ENCODE results near the gene MFAP4. TPM values are rescaled to one million over a fixed set of nuclear protein-coding genes. Genes with fewer than 3 reads are reported as not detected.

MFAP4 gene
- polyA plus RNA-seq, 1 donor, result 248 TPM

DNA sequence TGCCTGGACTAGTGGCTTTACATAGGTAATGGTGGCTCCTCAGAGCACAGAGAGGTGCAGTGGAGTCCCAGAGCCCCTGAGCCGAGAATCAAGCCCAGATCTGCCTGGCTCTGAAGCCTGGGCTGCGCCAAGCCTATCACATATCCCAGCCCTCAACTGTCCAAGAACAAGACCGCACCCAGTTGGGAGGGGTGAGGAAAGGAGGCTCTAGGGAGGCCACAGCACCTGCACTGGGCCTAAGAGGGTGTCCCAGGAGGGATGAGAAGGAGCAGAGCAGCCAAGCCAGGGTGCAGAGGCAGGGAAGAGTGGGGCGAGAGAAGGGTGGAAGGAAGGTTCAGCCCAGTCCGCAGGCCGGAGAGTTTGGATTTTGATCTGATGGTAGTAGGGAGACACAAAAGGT lies 23.1 kb upstream of the MFAP4 start:
- no peak for DNase-seq (ENCODE audit: low read depth)

GRCh38 chr17:19409509-19409908 lies 22.5 kb upstream of the MFAP4 start:
- no peak for DNase-seq (ENCODE audit: low read depth)

GRCh38 chr17:19409066-19409465 lies 22.1 kb upstream of the MFAP4 start:
- DNase-seq (ENCODE audit: low read depth), result no peak

GRCh38 chr17:19408346-19408710 lies 21.3 kb upstream of the MFAP4 start:
- DNase-seq (ENCODE audit: low read depth), result no peak

- DNase-seq (ENCODE audit: low read depth), result no peak
Measured at GRCh38 chr17:19407601-19408345, 20.8 kb upstream of the MFAP4 start.

DNA sequence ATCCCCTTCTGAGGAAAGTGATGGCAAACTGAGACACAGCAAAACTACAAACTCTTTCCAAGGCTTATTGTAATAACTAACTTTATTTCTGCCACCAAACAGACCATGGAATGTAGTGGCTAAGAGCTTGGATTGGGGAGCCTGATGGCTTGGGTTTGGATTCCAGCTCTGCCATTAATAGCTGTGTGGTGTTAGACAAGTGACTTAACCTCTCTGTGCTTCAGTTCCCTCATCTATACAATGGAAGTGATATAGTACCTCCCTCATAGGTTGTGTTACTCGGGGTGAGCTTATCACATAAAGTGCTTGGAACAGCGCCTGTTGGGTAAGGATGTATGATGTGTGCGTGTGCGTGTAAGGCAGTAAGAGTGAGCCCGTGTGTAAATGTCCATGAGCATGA lies 18.1 kb upstream of the MFAP4 start:
- DNase-seq (ENCODE audit: low read depth), result no peak

DNA sequence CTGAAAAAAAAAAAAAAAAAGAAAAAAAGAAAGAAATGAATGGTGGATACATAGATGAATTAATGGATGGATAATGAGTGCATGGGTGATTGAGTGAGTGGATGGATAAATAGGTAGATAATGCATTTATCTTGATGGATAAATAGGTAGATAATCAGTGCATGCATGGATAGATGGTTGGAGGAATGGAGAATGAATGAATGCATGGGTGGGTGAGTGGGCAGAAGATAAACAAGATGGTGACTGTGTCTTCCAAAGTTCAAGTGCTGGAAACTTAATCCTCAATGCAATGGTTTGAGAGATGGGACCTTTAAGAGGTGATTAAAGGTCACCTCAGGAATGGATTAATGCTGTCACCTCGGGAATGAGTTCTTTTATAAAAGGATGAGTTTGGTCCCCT lies 17.3 kb upstream of the MFAP4 start:
- no peak for DNase-seq (ENCODE audit: low read depth)

- no peak for DNase-seq (ENCODE audit: low read depth)
Measured at GRCh38 chr17:19403021-19403420, 16.0 kb upstream of the MFAP4 start.

DNA sequence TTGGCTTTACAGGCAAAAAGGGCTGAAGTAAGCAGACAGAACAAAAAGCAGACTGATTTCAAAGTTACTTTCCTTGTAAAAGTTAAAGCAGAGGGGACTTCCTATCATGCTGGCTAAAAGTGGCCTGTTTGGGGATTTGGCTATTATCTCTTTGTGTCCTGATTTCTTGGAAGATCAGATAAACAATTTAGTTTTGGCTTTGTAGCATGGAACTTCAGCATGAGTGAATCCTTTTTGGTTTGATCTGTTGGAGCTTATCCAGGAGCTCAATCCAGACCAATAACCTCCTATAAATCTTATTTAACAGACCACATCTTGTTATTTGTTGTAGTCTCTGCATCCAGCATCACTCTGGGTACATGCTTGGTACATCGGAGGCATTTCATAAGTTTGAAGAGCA lies 15.2 kb upstream of the MFAP4 start:
- DNase-seq (ENCODE audit: low read depth), result no peak

DNA sequence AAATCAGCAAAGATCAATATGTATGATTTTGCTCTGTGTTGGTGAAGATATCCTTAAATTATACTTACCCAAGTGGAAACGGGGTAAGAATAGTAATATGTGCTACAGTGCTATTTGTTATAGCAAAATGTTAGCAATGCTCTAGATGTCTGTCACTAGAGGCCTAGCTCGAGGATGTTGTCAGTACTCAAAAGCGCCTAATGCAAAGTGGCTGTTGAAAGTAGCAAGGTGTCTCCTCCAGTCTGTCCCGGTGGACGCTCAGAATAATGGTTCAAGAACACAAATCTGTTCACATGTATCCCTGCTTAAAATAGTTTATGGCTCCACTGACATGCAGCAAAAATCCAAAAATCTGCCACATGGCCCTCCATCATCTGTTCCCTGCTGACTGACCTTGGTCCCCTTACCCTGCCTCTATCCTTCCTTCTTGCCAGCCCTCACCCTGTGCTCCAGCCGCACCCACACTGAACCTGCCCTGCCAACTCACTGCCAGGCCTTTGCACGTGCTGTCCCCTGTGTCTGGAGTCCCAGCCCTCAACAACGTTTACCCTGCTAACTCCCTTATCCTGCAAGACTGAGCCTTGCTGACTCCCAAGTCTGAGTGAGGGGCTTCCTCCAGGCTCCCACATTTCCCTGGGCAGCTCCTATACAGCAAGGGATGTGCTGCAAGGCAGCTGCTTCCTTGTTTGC lies 14.5 kb upstream of the MFAP4 start:
- DNase-seq (ENCODE audit: low read depth), result no peak

GRCh38 chr17:19399750-19400450 lies 12.9 kb upstream of the MFAP4 start:
- DNase-seq (ENCODE audit: low read depth), result no peak

- no peak for DNase-seq (ENCODE audit: low read depth)
Measured at GRCh38 chr17:19398301-19399181, 11.6 kb upstream of the MFAP4 start.

- no peak for DNase-seq (ENCODE audit: low read depth)
Measured at GRCh38 chr17:19397556-19398041, 10.6 kb upstream of the MFAP4 start.

- DNase-seq (ENCODE audit: low read depth), result no peak
Measured at GRCh38 chr17:19392303-19392702, 5.3 kb upstream of the MFAP4 start.

GRCh38 chr17:19391432-19391831 lies 4.4 kb upstream of the MFAP4 start:
- no peak for DNase-seq (ENCODE audit: low read depth)

- DNase-seq (ENCODE audit: low read depth), result no peak
Measured at GRCh38 chr17:19390951-19391350, 4.0 kb upstream of the MFAP4 start.

DNA sequence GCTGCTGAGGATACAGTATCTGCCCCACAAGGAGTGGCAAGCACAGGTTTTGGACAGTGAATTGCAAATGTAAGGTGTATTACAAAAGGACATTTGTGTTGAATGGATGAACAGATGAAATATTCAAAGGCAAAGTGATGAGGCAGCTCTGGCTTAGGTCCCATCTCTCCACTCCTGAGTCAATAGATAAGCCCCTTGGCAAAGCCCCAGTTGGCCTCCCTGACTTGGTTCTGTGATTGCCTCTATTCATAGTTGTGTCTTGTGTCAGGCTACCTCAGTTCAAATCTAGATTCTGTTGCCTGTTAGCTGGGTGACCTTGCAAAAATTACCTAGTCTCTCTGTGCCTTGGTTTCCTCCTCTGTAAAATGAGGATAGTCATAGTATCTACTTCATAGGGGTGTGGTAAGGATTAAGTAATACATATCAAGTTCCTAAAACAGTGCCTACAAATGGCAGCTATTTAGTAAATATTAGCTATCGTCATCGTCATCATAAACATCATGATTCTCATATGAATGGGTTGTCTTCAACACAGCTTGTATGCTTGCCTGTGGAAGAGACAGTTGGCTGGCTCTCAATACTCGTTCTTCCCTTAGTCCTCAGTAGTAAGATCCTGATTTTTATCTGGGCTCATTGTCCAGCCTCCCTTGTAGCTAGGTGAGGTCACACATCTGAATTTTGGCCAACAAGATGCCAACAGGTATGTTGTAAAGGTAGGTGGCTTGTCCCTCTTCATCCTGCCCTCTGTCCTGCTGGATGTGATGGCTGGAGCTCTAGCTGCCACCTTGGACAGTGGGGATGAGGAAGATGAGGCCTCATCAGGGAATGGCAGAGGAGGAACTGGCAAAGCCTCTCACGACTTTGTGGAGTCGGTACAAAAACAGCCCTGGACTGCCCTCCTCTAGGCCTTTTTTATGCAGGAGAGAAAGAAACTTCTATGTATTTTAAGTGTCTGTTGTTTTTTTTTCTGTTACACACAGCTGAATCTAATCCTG lies 2.1 kb upstream of the MFAP4 start:
- no peak for DNase-seq (ENCODE audit: low read depth)

DNA sequence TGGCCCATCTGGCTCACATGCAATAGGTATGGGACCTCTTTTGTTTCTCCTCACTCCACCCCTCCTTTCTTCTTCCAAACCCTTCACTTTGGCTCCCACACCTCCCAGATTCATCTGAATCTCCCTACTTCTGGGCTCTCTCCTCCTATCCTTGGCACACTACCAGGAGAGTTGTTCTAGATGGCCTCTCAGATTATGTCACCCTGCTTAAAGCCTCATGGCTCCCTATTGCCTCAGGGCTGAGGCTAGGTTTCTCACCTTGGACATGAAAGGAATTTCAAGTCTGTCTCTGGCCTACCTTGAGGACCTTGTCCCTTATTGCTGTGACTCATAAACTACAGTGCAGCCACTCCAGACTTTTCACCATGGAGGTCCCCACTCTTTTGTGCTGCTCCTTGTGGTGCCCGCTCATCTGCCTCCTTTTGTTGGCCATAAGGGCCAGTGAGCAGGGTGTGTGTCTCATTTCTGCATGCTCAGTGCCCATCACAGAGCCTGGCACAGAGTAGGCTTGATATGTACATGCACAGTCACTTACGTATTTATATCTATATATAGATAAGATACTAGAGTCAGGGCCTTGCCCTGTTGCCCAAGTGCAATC lies 1.0 kb upstream of the MFAP4 start:
- DNase-seq (ENCODE audit: low read depth), result peak; percentile 77

DNA sequence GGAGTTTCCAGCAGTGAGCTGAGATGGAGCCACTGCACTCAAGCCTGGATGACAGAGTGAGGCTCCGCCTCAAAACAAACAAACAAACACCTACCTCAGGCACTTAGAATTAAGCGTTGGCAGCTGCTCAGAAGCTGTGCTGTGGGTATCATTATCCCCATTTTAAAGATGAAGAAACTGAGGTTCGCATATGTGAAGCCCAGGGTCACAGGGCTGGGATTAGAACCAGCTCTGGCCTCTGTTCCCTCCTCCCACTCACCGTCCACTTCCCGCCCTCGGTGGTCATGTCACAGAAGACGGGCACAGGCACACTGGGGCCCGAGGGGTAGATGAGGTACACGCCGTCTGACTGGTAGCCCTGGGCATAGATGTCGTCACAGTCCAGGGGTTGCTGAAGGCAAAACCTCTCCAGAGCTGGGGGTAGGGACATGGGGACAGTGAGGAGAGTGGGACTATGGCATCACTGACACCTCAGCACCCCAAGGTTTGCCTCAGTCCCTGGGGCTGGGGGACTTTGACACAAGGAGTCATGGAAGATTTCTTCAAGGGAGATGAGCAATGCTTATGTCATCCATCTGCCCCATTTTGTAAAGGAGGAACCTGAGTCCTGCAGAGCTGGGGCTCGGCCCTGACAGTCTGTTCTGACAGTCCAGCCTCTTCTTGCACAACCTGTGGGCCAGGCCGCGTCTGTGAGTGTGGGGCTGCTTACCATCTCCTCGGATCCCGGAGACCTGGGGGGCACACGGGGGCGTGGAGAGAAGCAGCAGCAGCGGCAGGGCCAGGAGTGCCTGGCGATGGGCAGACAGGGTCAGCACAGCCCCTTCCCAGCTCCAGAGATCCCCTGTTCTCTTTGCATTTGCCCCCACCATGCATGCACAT lies 700 bp downstream of the MFAP4 start:
- no peak for DNase-seq (ENCODE audit: low read depth)
